ENCODE results near the gene TWIST2. TPM values are rescaled to one million over a fixed set of nuclear protein-coding genes. Genes with fewer than 3 reads are reported as not detected.
A peak's percentile ranks its signal among the peaks of the same experiment; 100 is the strongest.

TWIST2 gene
- total RNA-seq, 1 donor from 2014 or later, result 13.6 TPM

DNA sequence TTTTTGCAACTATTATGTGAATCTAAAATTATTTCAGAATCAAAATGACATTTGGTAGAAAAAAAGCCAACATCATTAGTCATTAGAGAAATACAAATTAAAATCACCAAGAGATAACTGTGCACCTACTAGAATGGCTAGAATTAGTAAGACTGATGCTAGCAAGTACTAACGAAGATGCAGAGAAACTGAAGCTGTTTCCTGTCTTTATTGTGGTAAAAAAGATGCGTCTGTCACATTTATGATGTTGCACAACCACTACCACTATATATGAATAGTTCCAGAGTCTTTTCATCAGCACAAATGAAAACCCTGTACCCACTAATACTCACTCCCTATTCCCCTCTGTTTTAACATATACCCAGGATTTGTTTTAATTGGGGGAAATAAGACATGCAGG, 16.7 kb upstream of the TWIST2 start:
- ATAC-seq, result no peak
- intact Hi-C loops (cut with DNase I), result no loop called here
- DNase-seq (ENCODE audit: low spot score), result no peak

DNA sequence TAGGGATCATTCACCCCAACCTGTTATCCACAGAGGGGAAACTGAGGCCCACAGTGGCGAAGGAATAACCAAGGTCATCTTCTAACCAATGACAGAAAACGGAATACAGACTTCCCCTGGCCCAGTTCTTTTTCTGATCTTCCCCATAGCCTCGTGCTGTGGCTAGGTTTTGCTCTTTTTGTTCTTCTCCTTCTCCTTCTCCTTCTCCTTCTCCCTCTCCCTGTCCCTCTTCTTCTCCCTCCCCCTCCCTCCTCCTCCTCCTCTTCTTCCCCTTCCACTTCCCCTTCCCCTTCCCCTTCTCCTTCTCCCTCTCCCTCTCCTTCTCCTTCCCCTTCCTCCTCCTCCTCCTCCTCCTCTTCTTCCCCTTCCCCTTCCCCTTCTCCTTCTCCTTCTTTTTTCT, 12.9 kb upstream of the TWIST2 start:
- no peak for DNase-seq (ENCODE audit: low spot score)
- ATAC-seq, result no peak
- intact Hi-C loops (cut with DNase I), result no loop called here

DNA sequence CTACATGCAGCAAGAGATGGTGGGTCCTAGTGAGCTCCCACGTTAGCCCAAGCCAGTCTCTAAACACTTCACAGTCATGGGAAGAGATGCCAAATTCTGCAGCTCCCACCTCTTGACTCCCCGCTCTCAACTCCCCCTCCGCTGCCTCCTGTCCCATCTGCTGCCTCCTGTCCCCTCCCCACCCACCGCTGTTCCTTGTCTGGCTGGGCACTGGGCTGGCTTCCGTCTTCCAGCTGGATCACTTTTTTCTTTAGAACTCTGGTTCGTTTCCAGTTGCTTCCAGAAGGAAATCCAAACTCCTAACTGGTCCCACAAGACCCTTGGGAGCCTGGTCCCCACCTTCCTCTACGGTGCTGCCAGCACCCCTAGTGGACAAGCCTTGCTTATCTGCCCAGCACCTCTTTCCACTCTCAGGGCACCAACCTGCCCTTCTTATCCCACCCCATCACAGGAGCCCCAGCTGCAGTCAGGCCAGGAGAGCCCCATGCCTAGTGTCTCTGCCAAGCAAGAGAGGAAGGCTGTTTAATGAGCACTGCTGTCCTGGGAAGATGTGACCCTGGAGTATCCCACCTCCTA, 12.1 kb upstream of the TWIST2 start:
- no peak for ATAC-seq
- DNase-seq (ENCODE audit: low spot score), result no peak
- intact Hi-C loops (cut with DNase I), result no loop called here

DNA sequence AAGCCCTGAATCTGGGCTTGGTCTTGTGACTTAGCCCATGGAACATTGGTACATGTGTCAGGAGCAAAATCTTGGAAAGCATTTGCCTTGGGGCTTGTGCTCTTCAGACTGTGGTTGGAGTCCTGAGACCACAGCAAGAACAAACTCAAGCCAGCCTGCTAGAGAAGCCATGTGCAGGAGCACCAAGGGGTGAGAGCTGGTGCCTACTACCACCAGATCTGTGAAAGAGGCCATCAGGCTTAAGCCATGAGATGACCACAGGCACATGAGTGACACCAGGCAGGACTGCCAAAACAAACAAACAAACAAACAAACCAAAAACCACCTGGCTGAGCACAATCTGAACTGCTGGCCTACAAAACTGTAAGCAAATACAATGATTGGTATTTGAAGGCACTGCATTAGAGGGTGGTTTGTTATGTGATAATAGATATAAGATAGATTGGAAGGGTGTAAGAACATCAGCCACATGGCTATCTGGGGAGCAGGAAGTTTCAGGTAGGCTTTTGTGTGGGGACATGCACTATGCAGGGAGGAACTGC, 9.0 kb upstream of the TWIST2 start:
- intact Hi-C loops (cut with DNase I), result no loop called here
- ATAC-seq (no peak), DNase-seq (ENCODE audit: low spot score) (no peak)

GRCh38 chr2:238839428-238839827, 8.5 kb upstream of the TWIST2 start:
- intact Hi-C loops (cut with DNase I), result no loop called here
- no peak for ATAC-seq
- DNase-seq (ENCODE audit: low spot score), result no peak

DNA sequence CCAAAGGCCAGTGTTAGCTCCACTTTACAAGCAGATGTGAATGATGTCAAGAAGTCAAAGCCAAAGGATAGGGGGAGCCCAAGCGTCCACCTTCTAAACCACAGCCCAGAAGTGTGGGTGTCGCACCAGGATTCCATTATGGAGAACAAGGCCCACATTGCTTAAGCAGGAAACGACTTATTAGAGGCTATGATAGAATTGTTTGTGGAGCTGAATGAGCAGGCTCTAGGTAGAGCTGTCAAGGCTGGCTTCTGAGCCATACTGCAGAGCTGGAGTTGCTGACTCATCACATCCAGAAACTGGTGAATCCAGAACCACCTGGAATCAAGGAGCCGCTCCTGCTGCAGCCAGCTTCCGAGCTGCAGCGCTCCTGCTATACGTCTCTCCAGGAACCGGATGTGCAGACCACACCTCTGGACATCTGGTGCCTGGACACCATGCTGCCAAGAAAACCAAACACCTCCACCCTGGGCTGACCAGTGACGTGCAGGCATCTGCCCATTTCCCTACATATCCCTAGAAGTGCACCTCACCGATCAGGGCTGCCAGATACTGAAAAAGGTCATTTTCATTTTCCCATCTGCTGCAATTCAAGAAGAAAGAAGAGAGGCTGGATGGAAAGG, 6.2 kb upstream of the TWIST2 start:
- intact Hi-C loops (cut with DNase I), result no loop called here
- peak; percentile 32 for ATAC-seq
- no peak for DNase-seq (ENCODE audit: low spot score)

- intact Hi-C loops (cut with DNase I), result no loop called here
- no peak for DNase-seq (ENCODE audit: low spot score)
- ATAC-seq, result no peak
Observed at GRCh38 chr2:238843476-238843875, 4.4 kb upstream of the TWIST2 start.

DNA sequence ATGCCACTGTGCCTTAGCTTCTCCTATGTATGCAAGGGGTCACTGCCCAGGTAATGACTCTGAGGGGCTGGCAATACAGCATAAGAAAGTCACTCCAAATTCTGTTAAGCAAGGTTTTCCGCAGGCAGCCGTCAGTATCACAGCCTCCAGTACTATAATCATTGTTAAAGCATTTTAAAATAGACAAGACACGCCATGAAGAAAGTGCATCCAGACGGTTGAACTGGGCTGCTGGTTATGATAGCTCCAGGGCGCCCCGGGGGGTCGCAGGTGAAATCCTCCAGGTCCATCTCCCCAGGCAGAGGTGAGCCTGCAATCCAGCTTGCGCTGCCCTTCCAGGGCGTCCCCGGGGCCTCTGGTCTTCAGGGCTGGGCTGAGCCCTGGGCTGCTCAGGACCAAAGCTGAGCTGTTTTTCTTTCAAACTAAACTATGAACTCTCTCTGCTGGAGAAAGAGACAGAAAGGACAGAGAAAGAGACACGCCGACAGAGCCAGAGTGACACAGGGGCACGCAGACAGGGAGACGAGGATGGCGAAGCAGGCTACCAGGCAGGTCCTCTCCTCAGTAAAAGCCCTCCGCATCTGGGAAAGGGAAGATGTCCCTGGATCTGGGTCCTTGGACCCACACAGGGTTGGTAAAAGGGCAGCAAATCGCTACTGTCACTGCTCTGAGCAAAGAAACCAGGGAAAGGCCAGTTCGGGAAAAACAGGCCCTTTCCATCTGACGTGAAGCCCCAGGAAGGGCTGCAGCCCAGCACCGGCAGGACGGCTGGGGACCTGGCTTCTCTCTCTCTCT, 2.1 kb upstream of the TWIST2 start:
- DNase-seq (ENCODE audit: low spot score) (no peak), ATAC-seq (peak; percentile 3)
- intact Hi-C loops (cut with DNase I), result no loop called here

DNA sequence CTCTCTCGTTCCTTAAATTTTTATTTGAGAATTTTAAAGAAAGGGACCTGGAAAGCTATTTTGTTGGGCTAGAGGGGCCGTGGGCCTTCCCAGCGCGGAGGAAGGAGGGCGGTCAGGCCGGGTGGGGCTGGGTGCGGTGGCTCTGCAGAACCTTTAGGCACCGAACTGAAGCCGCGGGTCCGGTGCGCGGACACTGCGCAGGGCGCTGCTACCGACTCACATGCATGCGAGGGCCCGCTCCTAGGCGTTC, 1.6 kb upstream of the TWIST2 start:
- intact Hi-C loops (cut with DNase I), result no loop called here
- ATAC-seq, result peak; percentile 18
- no peak for DNase-seq (ENCODE audit: low spot score)

- intact Hi-C loops (cut with DNase I), result no loop called here
- no peak for DNase-seq (ENCODE audit: low spot score)
- peak; percentile 63 for ATAC-seq
Observed at GRCh38 chr2:238846628-238847418, 1.1 kb upstream of the TWIST2 start.

- ATAC-seq (no peak), DNase-seq (ENCODE audit: low spot score) (no peak)
- intact Hi-C loops (cut with DNase I), result no loop called here
Observed at GRCh38 chr2:238847419-238847801, 475 bp upstream of the TWIST2 start.

- intact Hi-C loops (cut with DNase I), result no loop called here
- DNase-seq (ENCODE audit: low spot score) (no peak), ATAC-seq (peak; percentile 27)
Observed at GRCh38 chr2:238848691-238848975, 748 bp downstream of the TWIST2 start.

DNA sequence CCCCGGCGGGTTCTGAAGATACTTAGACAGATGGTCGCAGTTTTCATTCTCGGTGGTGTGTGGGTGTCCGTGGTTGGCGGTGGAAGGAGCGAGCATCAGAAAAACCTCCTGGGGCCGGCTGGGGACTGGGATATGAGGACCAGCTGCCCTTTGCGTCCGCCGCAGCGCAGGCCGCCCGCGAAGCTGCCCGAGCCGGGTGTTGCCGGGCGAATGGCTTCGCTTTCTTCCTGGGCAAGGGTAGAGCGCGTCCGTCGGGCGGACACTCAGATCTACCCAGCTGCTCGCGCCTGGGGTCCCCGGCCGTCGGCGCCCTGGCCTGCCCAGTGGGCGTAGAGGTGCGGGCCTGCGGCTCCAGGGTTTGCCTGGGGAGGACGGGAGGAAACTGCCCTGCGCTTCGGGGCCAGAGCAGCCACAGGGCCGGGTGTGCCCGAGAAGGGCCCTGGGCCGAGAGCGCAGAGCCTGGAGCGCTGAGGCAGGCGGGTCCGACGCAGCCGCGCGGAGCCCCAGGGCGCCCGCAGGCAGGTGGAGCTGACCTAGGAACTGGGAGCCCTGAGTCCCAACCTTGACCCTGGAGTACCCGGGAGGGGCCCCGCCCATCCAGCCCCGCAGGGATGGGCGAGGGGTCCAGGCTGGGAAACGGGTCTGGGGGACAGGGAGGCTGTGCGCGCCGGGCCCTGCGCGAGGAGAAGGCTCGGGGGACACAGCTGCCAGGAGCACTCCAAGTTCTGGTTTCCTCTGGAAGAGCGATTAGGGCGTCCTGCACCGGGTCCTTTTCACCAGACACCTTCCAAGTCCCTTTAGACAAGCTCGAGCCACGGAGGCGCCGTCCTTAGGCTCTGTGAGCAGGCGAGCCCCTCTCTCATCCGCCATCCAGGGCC, 1.3 kb downstream of the TWIST2 start:
- DNase-seq (ENCODE audit: low spot score), result no peak
- intact Hi-C loops (cut with DNase I), result no loop called here
- peak; percentile 6 for ATAC-seq

- DNase-seq (ENCODE audit: low spot score) (no peak), ATAC-seq (no peak)
- intact Hi-C loops (cut with DNase I), result no loop called here
Observed at GRCh38 chr2:238850091-238850490, 2.2 kb downstream of the TWIST2 start.

- DNase-seq (ENCODE audit: low spot score) (no peak), ATAC-seq (no peak)
- intact Hi-C loops (cut with DNase I), result no loop called here
Observed at GRCh38 chr2:238851026-238851425, 3.1 kb downstream of the TWIST2 start.

- no peak for DNase-seq (ENCODE audit: low spot score)
- intact Hi-C loops (cut with DNase I), result no loop called here
- no peak for ATAC-seq
Observed at GRCh38 chr2:238851761-238852160, 3.9 kb downstream of the TWIST2 start.

- intact Hi-C loops (cut with DNase I), result no loop called here
- ATAC-seq (no peak), DNase-seq (ENCODE audit: low spot score) (no peak)
Observed at GRCh38 chr2:238852206-238852869, 4.5 kb downstream of the TWIST2 start.

GRCh38 chr2:238853218-238853617, 5.3 kb downstream of the TWIST2 start:
- intact Hi-C loops (cut with DNase I), result no loop called here
- DNase-seq (ENCODE audit: low spot score), result no peak
- no peak for ATAC-seq

- ATAC-seq (peak; percentile 23), DNase-seq (ENCODE audit: low spot score) (no peak)
- intact Hi-C loops (cut with DNase I), result no loop called here
Observed at GRCh38 chr2:238853721-238854120, 5.8 kb downstream of the TWIST2 start.
